Hindlimb muscle (tissue), 1 donor: Measurements from ENCODE around the gene MEMO1. TPM values are rescaled to one million over a fixed set of nuclear protein-coding genes. Genes with fewer than 3 reads are reported as not detected.
"Not testable (repeated sequence)": the region's sequence is repeated elsewhere in the genome, so short reads cannot be mapped to it uniquely, and the experiment has no call there.

Source experiments
- DNase-seq: peaks from one replicate; pipeline ENCODE4 v3.0.0-alpha.2; 2013
- polyA plus RNA-seq: library from polyadenylated mRNA; unstranded; fragments of 120-200 nt; gene quantifications from one replicate; pipeline ENCODE4 v1.2.1, GENCODE V29; 2013; ENCODE audit not compliant: insufficient read length

The MEMO1 gene
- polyA plus RNA-seq, 1 donor: 39.6 TPM

GRCh38 chr2:31997653-31998052 lies 13.2 kb downstream of the MEMO1 start:
- DNase-seq: no peak

- no peak for DNase-seq
Measured at GRCh38 chr2:31996571-31997150, 14.1 kb downstream of the MEMO1 start.

GRCh38 chr2:31992934-31993333 lies 17.9 kb downstream of the MEMO1 start:
- no peak for DNase-seq

- DNase-seq: no peak
Measured at GRCh38 chr2:31992025-31992579, 18.7 kb downstream of the MEMO1 start.

- no peak for DNase-seq
Measured at GRCh38 chr2:31989946-31990345, 20.9 kb downstream of the MEMO1 start.

- DNase-seq: no peak
Measured at GRCh38 chr2:31987454-31988220, 23.2 kb downstream of the MEMO1 start.

GRCh38 chr2:31986906-31987305 lies 23.9 kb downstream of the MEMO1 start:
- DNase-seq: no peak

- no peak for DNase-seq
Measured at GRCh38 chr2:31983762-31984467, 26.9 kb downstream of the MEMO1 start.

GRCh38 chr2:31980674-31981356 lies 30.0 kb downstream of the MEMO1 start:
- DNase-seq: no peak

GRCh38 chr2:31979956-31980355 lies 30.9 kb downstream of the MEMO1 start:
- no peak for DNase-seq

- no peak for DNase-seq
Measured at GRCh38 chr2:31979018-31979417, 31.8 kb downstream of the MEMO1 start.

GRCh38 chr2:31978436-31978835 lies 32.4 kb downstream of the MEMO1 start:
- no peak for DNase-seq

- no peak for DNase-seq
Measured at GRCh38 chr2:31973665-31974064, 37.1 kb downstream of the MEMO1 start.

- DNase-seq: no peak
Measured at GRCh38 chr2:31972059-31972458, 38.7 kb downstream of the MEMO1 start.

- no peak for DNase-seq
Measured at GRCh38 chr2:31969178-31969577, 41.6 kb downstream of the MEMO1 start.

GRCh38 chr2:31967790-31968189 lies 43.0 kb downstream of the MEMO1 start:
- no peak for DNase-seq

GRCh38 chr2:31966402-31966801 lies 44.4 kb downstream of the MEMO1 start:
- DNase-seq: not testable (repeated sequence)

- DNase-seq: no peak
Measured at GRCh38 chr2:31965094-31965493, 45.7 kb downstream of the MEMO1 start.

GRCh38 chr2:31962757-31963361 lies 47.9 kb downstream of the MEMO1 start:
- no peak for DNase-seq

- DNase-seq: no peak
Measured at GRCh38 chr2:31958140-31958717, 52.6 kb downstream of the MEMO1 start.

- no peak for DNase-seq
Measured at GRCh38 chr2:31957354-31958139, 53.3 kb downstream of the MEMO1 start.
